ENCODE data around the gene PARVB.
A peak's percentile ranks its signal among the peaks of the same experiment; 100 is the strongest.

The PARVB gene

DNA sequence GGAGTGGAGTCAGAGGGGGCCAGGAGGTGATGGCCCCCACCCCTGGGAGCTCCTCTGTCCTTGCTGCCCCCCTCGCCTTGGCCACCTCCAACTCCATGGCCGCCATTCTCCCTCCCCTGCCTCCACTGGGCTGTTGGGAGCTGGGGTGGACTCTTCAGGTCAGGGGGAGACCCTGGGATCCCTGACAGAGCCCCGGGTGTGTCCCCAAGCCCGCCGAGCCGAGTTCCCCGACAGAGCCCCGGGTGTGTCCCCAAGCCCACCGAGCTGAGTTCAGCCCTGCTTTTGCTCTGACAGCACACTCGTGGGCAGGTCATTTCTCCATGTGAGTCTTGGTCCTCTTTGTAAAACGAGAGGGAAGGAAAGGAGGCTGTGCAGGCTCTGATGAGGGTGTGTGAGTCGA lies 143.4 kb downstream of the PARVB start:
- TF ChIP-seq Cebpa-rat (IDR thresholded peaks at IDR 0.05) = no peak

DNA sequence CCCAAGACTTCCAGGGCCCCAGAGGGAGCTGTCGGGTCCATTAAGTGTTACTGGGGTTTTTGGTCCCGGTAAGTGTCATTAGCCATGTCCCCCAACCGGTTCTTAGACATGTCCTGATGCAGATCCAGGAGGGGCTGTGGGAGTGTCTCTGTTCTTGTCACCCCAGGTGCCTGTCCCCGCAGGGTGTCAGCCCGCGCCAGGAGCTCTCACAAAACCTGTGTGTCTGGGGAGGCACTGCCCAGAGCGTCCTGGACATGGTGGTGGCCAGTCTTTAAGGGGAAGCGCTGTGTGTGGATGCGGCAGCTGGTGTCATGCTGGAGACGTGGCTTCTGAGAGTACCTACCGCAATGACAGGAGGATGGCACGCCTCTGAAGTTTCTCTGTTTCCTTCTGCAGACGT lies 144.1 kb downstream of the PARVB start:
- no peak overlapping the region for H3K9ac ChIP-seq

More for the DNA sequence above, 143.4 kb downstream of the PARVB start:
- Histone ChIP-seq H3K4me1 (peaks cover 9% of the 10 kb centered on the region), H3K27me3 (no peaks in the 10 kb centered on the region), H3K9me3 (no peaks in the 10 kb centered on the region), H3K27ac (no peak overlapping the region), H3K4me2 (no peak overlapping the region), H3K4me3 (no peak overlapping the region), H3K36me3 (no peaks in the 10 kb centered on the region), H3K9ac (no peak overlapping the region), H4K20me1 (no peaks in the 10 kb centered on the region)

DNA sequence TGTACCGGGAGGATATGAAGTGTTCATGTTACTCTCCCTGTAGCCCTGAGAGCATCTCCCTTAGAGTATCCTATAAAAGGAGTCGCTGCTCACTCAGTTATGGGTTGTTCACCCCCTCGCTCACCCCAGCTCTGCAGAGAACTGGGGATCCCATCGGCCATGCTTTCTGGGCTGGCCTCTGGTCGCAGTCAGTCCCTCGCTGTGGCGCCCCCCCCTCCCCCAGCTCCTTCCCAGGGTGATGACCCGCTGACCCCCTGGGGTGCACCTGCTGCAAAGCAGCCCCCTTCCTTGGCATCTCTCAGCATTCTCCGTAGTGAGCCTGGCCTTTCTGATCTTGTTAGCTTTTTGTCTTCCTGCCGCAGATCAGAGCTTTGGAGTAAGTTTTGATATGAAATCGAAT lies 146.4 kb downstream of the PARVB start:
- TF ChIP-seq Cebpa-rat (IDR thresholded peaks at IDR 0.05) = no peak
- Histone ChIP-seq H3K27me3 (no peaks in the 10 kb centered on the region), H3K9me3 (no peaks in the 10 kb centered on the region), H3K4me3 (no peak overlapping the region), H3K27ac (no peak overlapping the region), H4K20me1 (no peaks in the 10 kb centered on the region), H3K9ac (no peak overlapping the region), H3K36me3 (no peaks in the 10 kb centered on the region), H3K4me1 (peaks cover 22% of the 10 kb centered on the region), H3K4me2 (no peak overlapping the region)

More for the DNA sequence above, 144.1 kb downstream of the PARVB start:
- Histone ChIP-seq H3K4me3 (no peak overlapping the region), H3K36me3 (no peaks in the 10 kb centered on the region), H3K4me2 (no peak overlapping the region), H3K4me1 (peaks cover 16% of the 10 kb centered on the region), H4K20me1 (no peaks in the 10 kb centered on the region), H3K27ac (no peak overlapping the region), H3K9me3 (no peaks in the 10 kb centered on the region), H3K27me3 (no peaks in the 10 kb centered on the region)
- no peak for TF ChIP-seq Cebpa-rat (IDR thresholded peaks at IDR 0.05)

DNA sequence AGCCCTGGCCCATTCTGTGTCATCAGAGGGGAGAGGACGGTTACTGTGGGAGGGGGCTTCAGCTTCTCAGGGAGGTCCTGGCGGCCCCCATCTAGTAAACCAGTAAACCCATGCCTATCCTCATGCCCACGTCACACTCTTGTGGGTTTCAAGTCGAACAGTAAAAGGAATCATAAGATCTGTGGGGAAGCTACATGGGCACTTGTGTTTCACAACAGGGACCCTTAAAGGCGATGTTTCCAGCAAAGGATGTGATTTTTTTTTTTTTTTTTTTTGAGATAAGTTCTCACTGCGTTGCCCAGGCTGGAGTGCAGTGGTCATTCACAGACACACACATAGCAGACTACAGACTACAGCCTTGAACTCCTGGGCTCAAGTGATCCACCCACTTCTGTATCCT lies 147.5 kb downstream of the PARVB start:
- H4K20me1 ChIP-seq = no peaks in the 10 kb centered on the region
- TF ChIP-seq Cebpa-rat (IDR thresholded peaks at IDR 0.05) = no peak
- H3K27ac ChIP-seq = no peak overlapping the region

DNA sequence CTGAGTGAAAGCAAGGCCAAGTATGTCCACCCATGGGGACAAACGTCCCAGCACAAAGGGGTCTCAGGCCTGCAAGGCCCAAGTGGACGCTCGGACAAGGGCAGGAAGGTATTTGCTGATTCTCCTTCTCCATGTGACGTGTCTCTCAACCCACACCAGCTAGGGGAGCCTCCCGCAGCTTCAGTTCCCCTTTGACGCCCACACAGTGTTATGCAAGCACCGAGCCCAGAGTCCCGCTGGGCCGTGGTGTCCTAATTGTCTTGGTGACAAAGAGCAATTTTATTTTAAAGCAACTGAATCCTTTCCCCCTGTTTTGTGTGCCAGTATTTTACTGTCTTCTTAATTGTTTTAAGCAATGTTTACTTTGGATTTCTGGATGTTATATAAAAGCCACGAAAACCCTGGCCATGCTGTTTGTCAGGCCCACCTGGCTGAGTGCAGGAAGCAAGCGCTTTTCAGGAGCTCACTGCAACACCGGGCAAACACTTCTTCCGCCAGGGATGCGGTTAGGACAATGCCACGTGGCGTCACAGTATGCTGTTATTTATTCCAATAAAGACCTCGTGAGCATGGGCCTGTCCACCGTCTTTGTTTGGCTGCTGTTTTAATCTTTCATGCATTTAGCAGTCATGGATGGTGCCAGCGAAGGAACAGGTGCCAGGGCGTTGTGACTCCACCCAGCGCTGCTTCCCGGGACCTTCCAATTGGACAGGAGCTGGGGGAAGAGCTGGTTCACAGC lies 148.4 kb downstream of the PARVB start:
- no peaks in the 10 kb centered on the region for H4K20me1 ChIP-seq
- H3K4me1 ChIP-seq = peaks cover 22% of the 10 kb centered on the region
- no peaks in the 10 kb centered on the region for H3K27me3 ChIP-seq
- no peaks in the 10 kb centered on the region for H3K9me3 ChIP-seq
- H3K27ac ChIP-seq = peak overlapping the region; percentile 51; the same call in 1 of the 2 replicates
- peak; percentile 68 for TF ChIP-seq Cebpa-rat (IDR thresholded peaks at IDR 0.05)
- no peaks in the 10 kb centered on the region for H3K36me3 ChIP-seq
- 0 out of 2 replicates have a peak overlapping the region, but pooled peaks have one; percentile 13 for H3K9ac ChIP-seq
- peak overlapping the region; percentile 79 for H3K4me2 ChIP-seq
- H3K4me3 ChIP-seq = no peak overlapping the region

More for the DNA sequence above, 147.5 kb downstream of the PARVB start:
- Histone ChIP-seq H3K4me2 (no peak overlapping the region), H3K9ac (no peak overlapping the region), H3K4me1 (peaks cover 22% of the 10 kb centered on the region), H3K36me3 (no peaks in the 10 kb centered on the region), H3K4me3 (no peak overlapping the region), H3K27me3 (no peaks in the 10 kb centered on the region), H3K9me3 (no peaks in the 10 kb centered on the region)

DNA sequence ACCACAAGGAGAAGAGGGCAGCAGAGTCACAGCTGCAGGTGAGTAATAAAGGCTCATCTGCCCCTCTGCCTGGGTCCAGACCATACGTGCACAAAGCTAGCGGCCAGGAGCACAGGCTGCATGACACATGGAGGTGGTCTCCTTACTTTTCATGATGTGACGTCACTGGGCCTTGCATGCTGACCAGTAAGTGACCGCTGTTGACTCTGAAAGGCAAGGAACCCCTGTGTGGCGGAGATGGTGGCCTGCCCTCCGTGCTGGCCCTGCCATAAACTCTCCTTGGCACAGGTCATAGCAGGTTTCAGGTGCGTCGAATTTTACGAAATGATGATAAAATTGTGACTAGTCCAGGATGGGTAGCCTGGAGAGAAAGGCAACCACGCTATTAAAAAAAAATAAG lies 149.1 kb downstream of the PARVB start:
- H3K4me2 ChIP-seq = peak overlapping the region; percentile 79
- H3K9me3 ChIP-seq = no peaks in the 10 kb centered on the region
- TF ChIP-seq Cebpa-rat (IDR thresholded peaks at IDR 0.05) = no peak
- no peaks in the 10 kb centered on the region for H4K20me1 ChIP-seq
- H3K4me3 ChIP-seq = no peak overlapping the region
- no peaks in the 10 kb centered on the region for H3K27me3 ChIP-seq
- peaks cover 22% of the 10 kb centered on the region for H3K4me1 ChIP-seq
- peak overlapping the region; percentile 51; the same call in 1 of the 2 replicates for H3K27ac ChIP-seq
- H3K36me3 ChIP-seq = no peaks in the 10 kb centered on the region
- 0 out of 2 replicates have a peak overlapping the region, but pooled peaks have one; percentile 13 for H3K9ac ChIP-seq

DNA sequence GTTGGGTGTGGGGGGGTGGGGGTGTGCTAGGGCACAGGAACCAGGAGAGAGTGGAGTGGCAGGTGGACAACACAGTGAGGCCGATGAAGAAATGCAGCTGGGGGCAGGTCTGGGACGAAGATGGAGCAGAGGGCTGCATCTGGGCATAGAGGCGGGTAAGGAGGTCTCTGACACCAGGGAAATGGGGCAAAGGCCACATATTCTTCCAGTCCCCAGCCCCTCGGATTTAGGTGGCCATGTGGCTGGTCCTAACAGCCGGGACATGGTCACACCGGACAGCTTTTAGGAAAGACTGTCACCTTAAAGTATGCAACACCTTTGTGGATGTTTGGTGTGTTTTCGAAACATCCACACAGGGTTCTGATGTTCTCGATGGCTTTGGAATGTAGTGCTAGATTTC lies 151.6 kb downstream of the PARVB start:
- no peaks in the 10 kb centered on the region for H4K20me1 ChIP-seq

DNA sequence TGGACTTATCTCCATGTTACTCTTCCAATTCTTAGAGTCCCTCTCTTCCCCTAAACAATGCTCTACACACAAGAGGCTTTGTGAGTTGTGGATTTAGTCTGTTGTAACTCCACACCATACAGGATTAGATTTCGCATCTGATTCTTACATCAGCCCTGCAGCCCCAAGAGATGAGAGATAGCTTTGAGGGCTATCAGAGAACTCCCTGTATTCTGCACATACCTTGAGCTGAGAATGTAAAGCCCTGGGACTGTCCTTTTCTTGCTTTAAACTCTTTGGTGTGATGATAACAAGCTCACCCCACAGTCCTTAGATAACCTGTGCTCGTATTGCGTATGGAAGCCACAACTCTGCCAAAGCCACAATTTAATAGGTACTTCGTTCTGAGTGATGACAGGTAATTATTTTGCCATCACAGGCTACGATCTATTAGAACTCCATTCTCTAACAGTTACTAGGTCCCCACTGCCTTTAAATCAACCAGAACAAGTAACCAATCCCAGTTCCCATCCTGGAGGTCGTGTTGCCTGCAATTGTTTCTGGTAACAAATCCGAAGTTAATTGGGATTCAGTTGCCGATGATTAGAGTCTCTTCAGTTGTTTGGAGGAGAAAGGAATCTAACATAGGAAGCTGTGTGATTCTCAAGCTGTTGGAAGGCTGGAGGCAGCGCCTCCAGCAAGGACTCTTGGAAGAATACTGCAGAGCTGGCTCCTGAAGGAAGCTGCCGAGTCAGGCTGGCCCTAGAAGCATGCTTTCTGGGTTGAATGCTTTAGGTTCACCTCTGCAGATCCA lies 155.3 kb downstream of the PARVB start:
- Histone ChIP-seq H3K36me3 (peaks cover 7% of the 10 kb centered on the region; the same call in 1 of the 2 replicates), H3K27me3 (no peaks in the 10 kb centered on the region; the same call in 1 of the 2 replicates), H3K9ac (no peak overlapping the region), H3K9me3 (no peaks in the 10 kb centered on the region), H3K4me2 (peak overlapping the region; percentile 97; the same call in 1 of the 2 replicates), H3K4me3 (no peak overlapping the region), H3K27ac (no peak overlapping the region), H3K4me1 (peaks cover 43% of the 10 kb centered on the region), H4K20me1 (peaks cover 16% of the 10 kb centered on the region)
- no peak for TF ChIP-seq Cebpa-rat (IDR thresholded peaks at IDR 0.05)

More for the DNA sequence above, 151.6 kb downstream of the PARVB start:
- Histone ChIP-seq H3K9ac (no peak overlapping the region), H3K4me2 (no peak overlapping the region), H3K27ac (no peak overlapping the region), H3K4me1 (peaks cover 33% of the 10 kb centered on the region), H3K9me3 (no peaks in the 10 kb centered on the region), H3K27me3 (no peaks in the 10 kb centered on the region; the same call in 1 of the 2 replicates), H3K4me3 (no peak overlapping the region), H3K36me3 (no peaks in the 10 kb centered on the region)
- TF ChIP-seq Cebpa-rat (IDR thresholded peaks at IDR 0.05) = no peak

DNA sequence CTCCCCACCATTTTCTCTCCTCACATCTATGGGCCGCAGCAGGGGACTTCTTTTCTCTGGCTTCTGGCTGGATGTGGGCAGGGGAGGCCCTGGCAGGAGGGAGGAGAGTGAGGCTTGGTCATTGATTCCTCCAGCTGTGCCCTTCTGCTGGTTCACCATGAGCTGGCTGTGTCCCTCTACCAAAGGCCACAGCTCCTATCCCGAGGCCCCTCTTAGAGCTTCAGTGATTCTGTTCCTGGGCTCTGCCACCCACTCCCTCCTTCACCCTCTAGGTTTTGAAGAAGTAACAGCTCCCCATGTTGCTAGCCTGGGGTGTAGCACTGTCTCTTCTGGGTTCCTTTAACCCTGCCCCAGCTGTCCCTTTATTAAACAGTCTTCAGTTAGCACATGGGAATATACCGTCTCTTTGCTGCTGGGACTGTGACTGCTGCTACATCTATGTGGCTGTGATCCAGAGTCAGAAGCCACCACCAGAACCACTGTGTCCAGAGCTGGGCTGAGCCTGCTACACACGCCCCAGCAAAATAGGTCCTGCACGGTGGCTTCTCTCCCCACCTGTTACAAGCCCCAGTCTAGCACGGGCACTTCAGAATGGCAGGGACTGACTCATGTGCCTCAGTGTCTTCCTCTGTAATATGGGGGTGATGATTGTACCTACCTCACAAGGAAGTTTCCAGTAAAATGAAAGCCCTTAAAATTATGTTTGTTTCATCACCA lies 156.0 kb downstream of the PARVB start:
- H3K9me3 ChIP-seq = no peaks in the 10 kb centered on the region
- no peak overlapping the region for H3K4me3 ChIP-seq
- no peak overlapping the region for H3K27ac ChIP-seq
- peaks cover 43% of the 10 kb centered on the region for H3K4me1 ChIP-seq
- no peak overlapping the region for H3K9ac ChIP-seq
- H4K20me1 ChIP-seq = peaks cover 23% of the 10 kb centered on the region
- H3K4me2 ChIP-seq = peak overlapping the region; percentile 97
- H3K36me3 ChIP-seq = peaks cover 7% of the 10 kb centered on the region; the same call in 1 of the 2 replicates
- TF ChIP-seq Cebpa-rat (IDR thresholded peaks at IDR 0.05) = no peak
- no peaks in the 10 kb centered on the region; the same call in 1 of the 2 replicates for H3K27me3 ChIP-seq

Data from BLaER1 (cell line).